Memory B cell (primary cell): ENCODE data around the gene CCDC197.

Experiments
- ATAC-seq: fragments of 150-1000 bp; cut with Tn5 transposase; 2 replicates; pipeline ENCODE4 v1.10.0; 2021; ENCODE audit warnings: low read depth, mild to moderate bottlenecking, moderate library complexity
- DNase-seq, 2 donors: peaks; one replicate each; pipeline ENCODE4 v3.0.0; 2022; ENCODE audit warnings: low spot score in 2 of 2
- H3K27ac Mint-ChIP-seq: one replicate; pipeline ENCODE4 v1.8.0; 2022; ENCODE audit warnings: mild to moderate bottlenecking, moderate library complexity, mixed read lengths
- H3K27me3 Mint-ChIP-seq: one replicate; pipeline ENCODE4 v1.8.0; 2022; ENCODE audit warnings: mixed read lengths
- H3K36me3 Mint-ChIP-seq: one replicate; pipeline ENCODE4 v1.8.0; 2022; ENCODE audit warnings: mild to moderate bottlenecking, mixed read lengths
- H3K4me1 Mint-ChIP-seq: one replicate; pipeline ENCODE4 v1.8.0; 2022; ENCODE audit warnings: mixed read lengths
- H3K4me3 Mint-ChIP-seq: one replicate; pipeline ENCODE4 v1.8.0; 2022; ENCODE audit warnings: mild to moderate bottlenecking, moderate library complexity, mixed read lengths
- H3K9me3 Mint-ChIP-seq: one replicate; pipeline ENCODE4 v1.8.0; 2022; ENCODE audit warnings: mixed read lengths

CCDC197 gene

GRCh38 chr14:94048691-94049624 lies 51.9 kb downstream of the CCDC197 start:
- ATAC-seq (no peak), DNase-seq (no peak)
- Mint-ChIP-seq H3K27ac (peak overlapping the region; percentile 68), H3K27me3 (no peaks in the 10 kb centered on the region), H3K4me1 (no peaks in the 10 kb centered on the region), H3K4me3 (no peak overlapping the region), H3K9me3 (no peaks in the 10 kb centered on the region), H3K36me3 (peaks cover 30% of the 10 kb centered on the region)

GRCh38 chr14:94049625-94050023 lies 52.5 kb downstream of the CCDC197 start:
- no peak for DNase-seq
- no peak overlapping the region for H3K4me3 Mint-ChIP-seq
- H3K27me3 Mint-ChIP-seq, result no peaks in the 10 kb centered on the region
- peaks cover 34% of the 10 kb centered on the region for H3K36me3 Mint-ChIP-seq
- peak overlapping the region; percentile 41 for H3K27ac Mint-ChIP-seq
- H3K4me1 Mint-ChIP-seq, result no peaks in the 10 kb centered on the region
- no peak for ATAC-seq
- H3K9me3 Mint-ChIP-seq, result no peaks in the 10 kb centered on the region

DNA sequence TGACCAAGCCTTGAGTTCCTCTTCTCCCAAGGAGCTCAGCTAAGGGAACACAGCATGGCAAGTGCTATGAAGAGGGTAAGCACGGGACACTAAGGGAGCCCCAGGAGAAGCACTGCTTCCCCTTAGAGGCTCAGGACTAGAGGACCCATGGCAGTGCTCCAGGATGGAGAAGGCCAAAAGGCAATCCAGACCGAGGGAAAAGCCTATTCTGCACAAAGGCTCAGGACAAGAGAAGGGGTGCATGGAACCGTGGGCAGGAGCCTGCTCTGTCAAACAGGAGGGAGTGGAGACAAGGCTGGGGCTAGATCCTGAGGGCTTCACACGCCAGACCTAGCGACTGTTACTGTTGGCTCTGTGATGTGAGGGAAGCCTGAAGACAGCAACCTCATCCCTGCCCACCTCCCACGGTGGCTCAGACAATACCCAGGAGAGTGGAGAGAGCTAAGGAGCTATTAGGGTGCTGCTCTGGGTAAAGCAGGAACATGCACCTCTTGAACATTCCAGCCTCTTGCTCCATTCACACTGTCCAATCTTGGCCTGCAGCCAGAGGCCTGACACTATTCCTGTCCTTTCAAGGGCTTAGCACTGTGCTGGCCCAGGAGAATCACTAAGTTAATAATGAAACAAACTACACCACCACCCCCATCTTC lies 53.3 kb downstream of the CCDC197 start:
- no peaks in the 10 kb centered on the region for H3K9me3 Mint-ChIP-seq
- peak overlapping the region; percentile 41 for H3K27ac Mint-ChIP-seq
- no peak for DNase-seq
- no peak for ATAC-seq
- no peaks in the 10 kb centered on the region for H3K27me3 Mint-ChIP-seq
- peaks cover 37% of the 10 kb centered on the region for H3K36me3 Mint-ChIP-seq
- H3K4me1 Mint-ChIP-seq, result no peaks in the 10 kb centered on the region
- H3K4me3 Mint-ChIP-seq, result no peak overlapping the region

DNA sequence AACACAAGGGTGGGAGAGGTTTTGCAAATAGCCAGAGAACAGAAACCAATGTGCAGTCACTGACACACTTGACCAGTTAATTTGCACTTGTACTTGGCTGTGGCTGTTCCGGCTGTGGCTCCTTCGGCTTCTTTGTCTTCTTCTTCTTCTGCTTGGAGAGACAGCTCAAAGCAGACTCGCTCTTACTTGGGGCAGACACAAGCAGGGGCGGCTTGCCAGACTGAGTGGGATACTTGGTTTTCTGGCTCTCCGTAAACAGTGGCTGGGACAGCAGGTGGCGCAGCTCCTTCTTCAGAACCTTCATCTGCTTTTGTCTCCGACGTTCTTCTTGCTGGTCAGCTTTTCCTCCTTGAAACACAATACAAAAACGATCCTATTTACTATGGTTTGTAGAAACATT lies 54.0 kb downstream of the CCDC197 start:
- H3K4me1 Mint-ChIP-seq, result no peaks in the 10 kb centered on the region
- no peak overlapping the region for H3K4me3 Mint-ChIP-seq

GRCh38 chr14:94051779-94052178 lies 54.7 kb downstream of the CCDC197 start:
- ATAC-seq (no peak), DNase-seq (no peak)
- Mint-ChIP-seq H3K4me3 (no peak overlapping the region), H3K36me3 (peaks cover 44% of the 10 kb centered on the region), H3K27me3 (no peaks in the 10 kb centered on the region), H3K27ac (peak overlapping the region; percentile 36), H3K4me1 (no peaks in the 10 kb centered on the region), H3K9me3 (no peaks in the 10 kb centered on the region)

More for the DNA sequence above, 54.0 kb downstream of the CCDC197 start:
- peaks cover 41% of the 10 kb centered on the region for H3K36me3 Mint-ChIP-seq
- no peaks in the 10 kb centered on the region for H3K27me3 Mint-ChIP-seq
- H3K27ac Mint-ChIP-seq, result no peak overlapping the region
- no peak for DNase-seq
- ATAC-seq, result no peak
- no peaks in the 10 kb centered on the region for H3K9me3 Mint-ChIP-seq

GRCh38 chr14:94052199-94052598 lies 55.1 kb downstream of the CCDC197 start:
- Mint-ChIP-seq H3K36me3 (peaks cover 48% of the 10 kb centered on the region), H3K4me1 (peaks cover under 1% of the 10 kb centered on the region), H3K9me3 (no peaks in the 10 kb centered on the region), H3K4me3 (no peak overlapping the region), H3K27me3 (no peaks in the 10 kb centered on the region), H3K27ac (peak overlapping the region; percentile 36)
- DNase-seq (no peak), ATAC-seq (no peak)

DNA sequence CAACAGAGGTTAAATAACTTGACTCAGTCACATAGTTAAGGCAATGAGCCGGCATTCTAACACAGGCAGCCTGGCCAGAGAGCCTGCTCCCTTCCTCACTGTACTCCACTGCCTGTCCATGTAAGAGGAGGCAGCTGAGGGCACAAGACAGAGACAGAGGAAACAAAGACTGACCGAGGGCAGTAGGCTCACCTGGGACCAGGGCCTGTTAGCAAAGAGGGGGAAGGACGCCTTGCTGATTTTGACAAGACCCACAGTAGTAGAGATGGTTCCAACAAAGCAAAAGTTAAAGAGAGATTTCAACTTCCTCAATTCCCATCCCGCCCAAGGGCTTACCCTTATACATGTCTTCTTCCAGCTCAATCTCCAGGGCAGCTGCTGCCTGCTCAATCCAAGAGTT lies 55.6 kb downstream of the CCDC197 start:
- Mint-ChIP-seq H3K9me3 (no peaks in the 10 kb centered on the region), H3K27me3 (no peaks in the 10 kb centered on the region), H3K4me3 (no peak overlapping the region), H3K27ac (no peak overlapping the region), H3K36me3 (peaks cover 52% of the 10 kb centered on the region), H3K4me1 (peaks cover 3% of the 10 kb centered on the region)
- no peak for DNase-seq
- ATAC-seq, result no peak

GRCh38 chr14:94054401-94054800 lies 57.3 kb downstream of the CCDC197 start:
- ATAC-seq (no peak), DNase-seq (no peak)
- Mint-ChIP-seq H3K9me3 (no peaks in the 10 kb centered on the region), H3K27me3 (no peaks in the 10 kb centered on the region), H3K36me3 (peaks cover 54% of the 10 kb centered on the region), H3K4me1 (peaks cover 7% of the 10 kb centered on the region), H3K27ac (no peak overlapping the region), H3K4me3 (no peak overlapping the region)

- no peaks in the 10 kb centered on the region for H3K9me3 Mint-ChIP-seq
- H3K27ac Mint-ChIP-seq, result no peak overlapping the region
- no peak for ATAC-seq
- peaks cover 53% of the 10 kb centered on the region for H3K36me3 Mint-ChIP-seq
- peaks cover 7% of the 10 kb centered on the region for H3K4me1 Mint-ChIP-seq
- H3K27me3 Mint-ChIP-seq, result no peaks in the 10 kb centered on the region
- no peak for DNase-seq
- no peak overlapping the region for H3K4me3 Mint-ChIP-seq
Measured at GRCh38 chr14:94054936-94055335, 57.8 kb downstream of the CCDC197 start.

- Mint-ChIP-seq H3K9me3 (no peaks in the 10 kb centered on the region), H3K27ac (peak overlapping the region; percentile 19), H3K36me3 (peaks cover 52% of the 10 kb centered on the region), H3K4me3 (no peak overlapping the region), H3K27me3 (no peaks in the 10 kb centered on the region), H3K4me1 (peaks cover 7% of the 10 kb centered on the region)
- DNase-seq, result no peak
- no peak for ATAC-seq
Measured at GRCh38 chr14:94056579-94057308, 59.6 kb downstream of the CCDC197 start.

- H3K36me3 Mint-ChIP-seq, result peaks cover 50% of the 10 kb centered on the region
Measured at GRCh38 chr14:94058128-94058673, 61.1 kb downstream of the CCDC197 start.

More at GRCh38 chr14:94058128-94058673, 61.1 kb downstream of the CCDC197 start:
- DNase-seq (no peak), ATAC-seq (no peak)
- H3K27ac Mint-ChIP-seq, result no peak overlapping the region
- no peaks in the 10 kb centered on the region for H3K9me3 Mint-ChIP-seq
- no peaks in the 10 kb centered on the region for H3K27me3 Mint-ChIP-seq
- peaks cover 10% of the 10 kb centered on the region for H3K4me1 Mint-ChIP-seq
- H3K4me3 Mint-ChIP-seq, result no peak overlapping the region
